HCT116 (cell line): Measurements from ENCODE around the gene LY6G6F. TPM values are rescaled to one million over a fixed set of nuclear protein-coding genes. Genes with fewer than 3 reads are reported as not detected.

Experiments
- ATAC-seq: fragments of 200-7000 bp; cut with Tn5 transposase; 2 replicates; pipeline ENCODE4 v1.9.1; 2020; ENCODE audit warnings: mild to moderate bottlenecking, moderate library complexity
- BruUV-seq: library from RNA; stranded (reverse); fragments of 400-500 nt; replicated peaks from 2 replicates; lab custom pipeline; 2021; lab: Mats Ljungman, UMichigan
- CTCF ChIA-PET: fragments of 300-600 bp; sonication (Branson Sonifier 250); formaldehyde crosslinking; loops from one replicate; lab custom pipeline; 2021; ENCODE audit warnings: antibody characterized with exemption; lab: Charles Lee
- POLR2A ChIA-PET: fragments of 300-600, 350-600 bp; sonication (Branson Sonifier 250); formaldehyde crosslinking; loops from one replicate; lab custom pipeline; 2021; ENCODE audit warnings: antibody characterized with exemption; lab: Charles Lee
- RAD21 ChIA-PET, 2 experiments: fragments of 300-600 bp; sonication (Branson Sonifier 250); formaldehyde crosslinking; loops; one replicate each; lab custom pipeline; 2023; ENCODE audit warnings: low total read pairs in 2 of 2; ENCODE audit not compliant: uncharacterized antibody in 2 of 2, unreplicated experiment in 2 of 2, low non-redundant PET in 1 of 2; lab: Charles Lee
- DNase-seq: peaks from one replicate; pipeline ENCODE4 v3.0.0-alpha.2; 2010; ENCODE audit warnings: low read depth, low spot score
- H2AFZ ChIP-seq: fragments of 200-600 bp; shearing (Covaris generic), sonication (generic); 2 replicates; pipeline ENCODE4 v1.6.1; 2017; ENCODE audit warnings: low read depth, mixed run types, mixed read lengths, antibody characterized with exemption, low read length; ENCODE audit not compliant: poor library complexity, severe bottlenecking
- H3K27ac ChIP-seq: 2 replicates; pipeline ENCODE4 v1.5.1; 2012; ENCODE audit warnings: low read depth, low read length
- H3K27me3 ChIP-seq: fragments of 200-600 bp; sonication (generic); 2 replicates; pipeline ENCODE4 v1.6.1; 2016; ENCODE audit warnings: mixed run types, low read length, mixed read lengths; ENCODE audit not compliant: insufficient read depth
- H3K36me3 ChIP-seq, 2 experiments: fragments of 200-500 bp in 1 of 2; fragments of 200-600 bp in 1 of 2; sonication (Bioruptor generic) in 1 of 2; sonication (generic) in 1 of 2; 2 replicates each; pipeline versions ENCODE4 v1.5.1 to v1.6.1; 2014 to 2016; ENCODE audit warnings: low read length in 2 of 2, inconsistent platforms in 1 of 2, mixed read lengths in 1 of 2, mixed run types in 1 of 2; ENCODE audit not compliant: insufficient read depth in 2 of 2, control insufficient read depth in 1 of 2
- H3K4me1 ChIP-seq, 2 experiments: fragments of 200-600 bp in 1 of 2; sonication (generic) in 1 of 2; 2 replicates each; pipeline versions ENCODE4 v1.5.1 to v1.6.1; 2012 to 2017; ENCODE audit warnings: low read length in 2 of 2, inconsistent platforms in 1 of 2, mild to moderate bottlenecking in 1 of 2, mixed read lengths in 1 of 2, mixed run types in 1 of 2, moderate library complexity in 1 of 2; ENCODE audit not compliant: insufficient read depth in 2 of 2, control insufficient read depth in 1 of 2
- H3K4me2 ChIP-seq: fragments of 200-600 bp; sonication (generic); 2 replicates; pipeline ENCODE4 v1.6.1; 2017; ENCODE audit warnings: mixed run types, low read length, mixed read lengths
- H3K4me3 ChIP-seq, 2 experiments: fragments of 200-600 bp in 1 of 2; sonication (generic) in 1 of 2; replicated peaks in 1 of 2; 2 replicates each; pipeline ENCODE4 v1.5.1; 2011 to 2016; ENCODE audit warnings: low read length in 2 of 2, control low read depth in 1 of 2, low read depth in 1 of 2, mild to moderate bottlenecking in 1 of 2, mixed read lengths in 1 of 2, mixed run types in 1 of 2
- H3K79me2 ChIP-seq: fragments of 200-600 bp; sonication (generic); 2 replicates; pipeline ENCODE4 v1.6.1; 2017; ENCODE audit warnings: mild to moderate bottlenecking, mixed run types, low read length, moderate library complexity, mixed read lengths; ENCODE audit not compliant: insufficient read depth
- H3K9ac ChIP-seq: fragments of 200-600 bp; sonication (generic); 2 replicates; pipeline ENCODE4 v1.6.1; 2016; ENCODE audit warnings: low read length, mixed read lengths
- H3K9me2 ChIP-seq: fragments of 200-600 bp; sonication (generic), shearing (Covaris generic); 2 replicates; pipeline ENCODE4 v1.6.1; 2017; ENCODE audit warnings: mixed run types, mild to moderate bottlenecking, moderate library complexity; ENCODE audit not compliant: insufficient read depth
- H3K9me3 ChIP-seq, 2 experiments: fragments of 200-500 bp in 1 of 2; fragments of 200-600 bp in 1 of 2; sonication (Bioruptor generic) in 1 of 2; sonication (generic) in 1 of 2; 2 replicates each; pipeline ENCODE4 v1.6.1; 2014 to 2017; ENCODE audit warnings: low read length in 2 of 2, mixed read lengths in 2 of 2, inconsistent platforms in 1 of 2, low read depth in 1 of 2, mild to moderate bottlenecking in 1 of 2, mixed run types in 1 of 2, moderate library complexity in 1 of 2; ENCODE audit not compliant: control insufficient read depth in 1 of 2, insufficient read depth in 1 of 2
- H4K20me1 ChIP-seq: fragments of 200-600 bp; sonication (generic), shearing (Covaris generic); 2 replicates; pipeline ENCODE4 v1.6.1; 2017; ENCODE audit warnings: mixed run types, mild to moderate bottlenecking, moderate library complexity; ENCODE audit not compliant: insufficient read depth
- CBX3 ChIP-seq: IDR thresholded peaks from 2 replicates; pipeline ENCODE4 v1.6.1; 2012; ENCODE audit warnings: low read depth
- ELF1 ChIP-seq: IDR thresholded peaks from 2 replicates; pipeline ENCODE4 v1.6.1; 2012; ENCODE audit warnings: low read depth, borderline replicate concordance
- EZH2 ChIP-seq: fragments of 200-600 bp; sonication (generic); IDR thresholded peaks from 2 replicates; pipeline ENCODE4 v1.6.1; 2017; ENCODE audit warnings: antibody characterized with exemption, mixed run types
- EZH2phosphoT487 ChIP-seq: fragments of 200-600 bp; IDR thresholded peaks from 2 replicates; pipeline ENCODE4 v1.6.1; 2018; ENCODE audit warnings: antibody characterized with exemption, borderline replicate concordance
- FOSL1 ChIP-seq: IDR thresholded peaks from 2 replicates; pipeline ENCODE4 v1.6.1; 2012; ENCODE audit warnings: low read depth
- POLR2A ChIP-seq: IDR thresholded peaks from 2 replicates; pipeline ENCODE4 v1.7.0; 2011; ENCODE audit warnings: borderline replicate concordance; ENCODE audit not compliant: insufficient read depth, insufficient read length; ENCODE audit errors: extremely low read depth
- POLR2AphosphoS5 ChIP-seq: IDR thresholded peaks from 2 replicates; pipeline ENCODE4 v1.6.1; 2011; ENCODE audit warnings: mild to moderate bottlenecking, low read depth, low read length, moderate library complexity
- RAD21 ChIP-seq: IDR thresholded peaks from 2 replicates; pipeline ENCODE4 v1.6.1; 2012; ENCODE audit warnings: low read depth, mild to moderate bottlenecking
- SIN3A ChIP-seq: IDR thresholded peaks from 2 replicates; pipeline ENCODE4 v1.6.1; 2012; ENCODE audit warnings: low read depth
- SP1 ChIP-seq: IDR thresholded peaks from 2 replicates; pipeline ENCODE4 v1.6.1; 2012; ENCODE audit warnings: low read depth
- SRF ChIP-seq: IDR thresholded peaks from 2 replicates; pipeline ENCODE4 v1.6.1; 2012; ENCODE audit warnings: low read depth
- TCF7L2 ChIP-seq: IDR thresholded peaks from 2 replicates; pipeline ENCODE4 v1.7.0; 2011; ENCODE audit warnings: borderline replicate concordance, inconsistent platforms; ENCODE audit not compliant: insufficient read depth, insufficient read length; ENCODE audit errors: extremely low read depth
- YY1 ChIP-seq: IDR thresholded peaks from 2 replicates; pipeline ENCODE4 v1.6.1; 2011; ENCODE audit warnings: low read length, low read depth, moderate library complexity, mild to moderate bottlenecking; ENCODE audit not compliant: insufficient replicate concordance; ENCODE audit errors: extremely low read depth
- ZFX ChIP-seq: fragments of 450-650 bp; IDR thresholded peaks from 2 replicates; pipeline ENCODE4 v1.6.1; 2017
- ZNF274 ChIP-seq: fragments of 200-500 bp; sonication (Bioruptor generic); IDR thresholded peaks from 2 replicates; pipeline ENCODE4 v1.6.1; 2014; ENCODE audit warnings: mild to moderate bottlenecking, low read depth, low read length, inconsistent platforms
- intact Hi-C: fragments of 100-400 bp; cut with micrococcal nuclease; formaldehyde crosslinking; loops from 2 replicates; pipeline ENCODE4 v1.10.0; 2022
- total RNA-seq: library from RNA; stranded (reverse); gene quantifications from one replicate; pipeline ENCODE4 v1.2.1, GENCODE V29; 2021; ENCODE audit not compliant: unreplicated experiment
- TF ChIP-seq, protein P1 (sequence below): IDR thresholded peaks from 2 replicates; pipeline ENCODE4 v1.6.1; 2012
- TF ChIP-seq, protein P2 (sequence below): IDR thresholded peaks from 2 replicates; pipeline ENCODE4 v1.6.1; 2012
- TF ChIP-seq, protein P3 (sequence below), 3 experiments: fragments of 200-600 bp in 1 of 3; sonication (generic) in 1 of 3; IDR thresholded peaks in 2 of 3; conservative IDR thresholded peaks in 1 of 3; 2 replicates each; pipeline ENCODE4 v1.5.1; 2012 to 2017; ENCODE audit warnings: low read depth in 2 of 3, low read length in 2 of 3, antibody characterized with exemption in 1 of 3, borderline replicate concordance in 1 of 3, control low read depth in 1 of 3, mild to moderate bottlenecking in 1 of 3, mixed read lengths in 1 of 3, mixed run types in 1 of 3, moderate library complexity in 1 of 3; ENCODE audit not compliant: insufficient read depth in 1 of 3
- TF ChIP-seq, protein P4 (sequence below): IDR thresholded peaks from 2 replicates; pipeline ENCODE4 v1.6.1; 2011; ENCODE audit warnings: mild to moderate bottlenecking, low read length, moderate library complexity; ENCODE audit not compliant: insufficient replicate concordance; ENCODE audit errors: extremely low read depth

The LY6G6F gene
- total RNA-seq, 1 experiment from 2014 or later: not detected

DNA sequence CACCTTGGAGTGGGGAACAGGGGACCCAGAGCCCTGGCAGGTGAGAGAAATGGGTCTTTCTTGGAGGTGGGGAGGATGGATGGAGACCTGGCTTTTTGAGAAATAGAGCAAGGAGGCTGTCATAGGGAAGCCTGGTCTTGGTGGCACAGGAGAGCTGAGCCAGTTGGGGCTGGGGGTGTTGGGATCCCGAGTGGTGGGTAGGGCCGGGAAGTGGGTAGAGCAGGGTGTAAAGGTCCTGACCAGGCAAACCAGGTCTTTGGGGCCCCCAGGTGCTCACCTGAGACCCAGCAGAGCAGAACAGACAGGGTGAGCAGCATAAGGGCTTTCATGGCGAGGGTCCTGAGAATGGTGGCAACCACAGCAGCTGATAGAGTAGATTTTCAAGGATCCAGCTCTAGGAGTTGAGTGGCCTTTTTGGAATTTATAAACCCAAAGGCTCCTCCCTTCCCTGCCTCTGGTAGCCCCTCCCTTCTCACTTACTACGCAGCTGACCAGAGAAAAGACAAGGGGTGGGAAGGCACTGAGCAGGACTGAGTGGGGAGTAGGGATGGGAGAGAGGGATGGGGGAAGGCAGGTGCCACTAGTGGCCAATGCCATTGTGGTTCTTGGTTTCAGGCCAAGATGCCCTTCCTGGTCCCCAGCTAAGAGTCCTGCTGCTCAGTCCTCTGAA, 14.8 kb downstream of the LY6G6F start, which contains the start of gene LY6G6C:
TSS of gene LY6G6C (minus strand) at position 396 of the 670 bp plus-strand sequence. CDS start at position 329, 67 bp downstream.
- no peak for DNase-seq
- Histone ChIP-seq H3K4me3 (no peak within 1 kb of the TSS), H2AFZ (no peak within 1 kb of the TSS), H3K9ac (no peak within 1 kb of the TSS), H4K20me1 (no peaks in the 10 kb centered on the region), H3K27ac (no peak within 1 kb of the TSS), H3K9me2 (no peaks in the 10 kb centered on the region), H3K9me3 (no peaks in the 10 kb centered on the region), H3K36me3 (0 out of 4 replicates have a peak, but pooled peaks cover 0 to 2% of the 10 kb centered on the region in 2 experiments), H3K4me2 (peak within 1 kb of the TSS; percentile 45; the same call in 1 of the 2 replicates), H3K27me3 (no peaks in the 10 kb centered on the region), H3K79me2 (no peaks in the 10 kb centered on the region), H3K4me1 (peaks cover 28 to 43% of the 10 kb centered on the region in 2 experiments)
- POLR2A ChIA-PET: interaction anchor here (1.4 kb wide), 1 partner anchor 11 kb away, joined by 3 read pairs; no protein-coding TSS in a partner anchor
- BruUV-seq: no TSS peak
- ATAC-seq: no peak
- CTCF ChIA-PET: no interaction called here
- RAD21 ChIA-PET: no interaction called here
- intact Hi-C loops: no loop called here
- TF ChIP-seq SIN3A (no peak), ZFX (no peak), ELF1 (no peak), FOSL1 (no peak), SP1 (no peak), RAD21 (no peak), CBX3 (no peak), SRF (no peak), ZNF274 (no peak), EZH2phosphoT487 (no peak), TCF7L2 (no peak), EZH2 (no peak), YY1 (no peak), POLR2A (no peak), POLR2AphosphoS5 (no peak)
- TF ChIP-seq, protein P1, sequence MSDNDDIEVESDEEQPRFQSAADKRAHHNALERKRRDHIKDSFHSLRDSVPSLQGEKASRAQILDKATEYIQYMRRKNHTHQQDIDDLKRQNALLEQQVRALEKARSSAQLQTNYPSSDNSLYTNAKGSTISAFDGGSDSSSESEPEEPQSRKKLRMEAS: no peak
- TF ChIP-seq, protein P2, sequence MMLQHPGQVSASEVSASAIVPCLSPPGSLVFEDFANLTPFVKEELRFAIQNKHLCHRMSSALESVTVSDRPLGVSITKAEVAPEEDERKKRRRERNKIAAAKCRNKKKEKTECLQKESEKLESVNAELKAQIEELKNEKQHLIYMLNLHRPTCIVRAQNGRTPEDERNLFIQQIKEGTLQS: no peak
- TF ChIP-seq, protein P3, sequence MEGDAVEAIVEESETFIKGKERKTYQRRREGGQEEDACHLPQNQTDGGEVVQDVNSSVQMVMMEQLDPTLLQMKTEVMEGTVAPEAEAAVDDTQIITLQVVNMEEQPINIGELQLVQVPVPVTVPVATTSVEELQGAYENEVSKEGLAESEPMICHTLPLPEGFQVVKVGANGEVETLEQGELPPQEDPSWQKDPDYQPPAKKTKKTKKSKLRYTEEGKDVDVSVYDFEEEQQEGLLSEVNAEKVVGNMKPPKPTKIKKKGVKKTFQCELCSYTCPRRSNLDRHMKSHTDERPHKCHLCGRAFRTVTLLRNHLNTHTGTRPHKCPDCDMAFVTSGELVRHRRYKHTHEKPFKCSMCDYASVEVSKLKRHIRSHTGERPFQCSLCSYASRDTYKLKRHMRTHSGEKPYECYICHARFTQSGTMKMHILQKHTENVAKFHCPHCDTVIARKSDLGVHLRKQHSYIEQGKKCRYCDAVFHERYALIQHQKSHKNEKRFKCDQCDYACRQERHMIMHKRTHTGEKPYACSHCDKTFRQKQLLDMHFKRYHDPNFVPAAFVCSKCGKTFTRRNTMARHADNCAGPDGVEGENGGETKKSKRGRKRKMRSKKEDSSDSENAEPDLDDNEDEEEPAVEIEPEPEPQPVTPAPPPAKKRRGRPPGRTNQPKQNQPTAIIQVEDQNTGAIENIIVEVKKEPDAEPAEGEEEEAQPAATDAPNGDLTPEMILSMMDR (IDR thresholded peaks at IDR 0.05 in 2 of 3, conservative IDR thresholded peaks at IDR 0.05 in 1 of 3; ENCODE audit: borderline replicate concordance in 1 of 3, insufficient read depth in 1 of 3, low read depth in 2 of 3, low read length in 2 of 3): no peak
- TF ChIP-seq, protein P4, sequence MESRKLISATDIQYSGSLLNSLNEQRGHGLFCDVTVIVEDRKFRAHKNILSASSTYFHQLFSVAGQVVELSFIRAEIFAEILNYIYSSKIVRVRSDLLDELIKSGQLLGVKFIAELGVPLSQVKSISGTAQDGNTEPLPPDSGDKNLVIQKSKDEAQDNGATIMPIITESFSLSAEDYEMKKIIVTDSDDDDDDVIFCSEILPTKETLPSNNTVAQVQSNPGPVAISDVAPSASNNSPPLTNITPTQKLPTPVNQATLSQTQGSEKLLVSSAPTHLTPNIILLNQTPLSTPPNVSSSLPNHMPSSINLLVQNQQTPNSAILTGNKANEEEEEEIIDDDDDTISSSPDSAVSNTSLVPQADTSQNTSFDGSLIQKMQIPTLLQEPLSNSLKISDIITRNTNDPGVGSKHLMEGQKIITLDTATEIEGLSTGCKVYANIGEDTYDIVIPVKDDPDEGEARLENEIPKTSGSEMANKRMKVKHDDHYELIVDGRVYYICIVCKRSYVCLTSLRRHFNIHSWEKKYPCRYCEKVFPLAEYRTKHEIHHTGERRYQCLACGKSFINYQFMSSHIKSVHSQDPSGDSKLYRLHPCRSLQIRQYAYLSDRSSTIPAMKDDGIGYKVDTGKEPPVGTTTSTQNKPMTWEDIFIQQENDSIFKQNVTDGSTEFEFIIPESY: no peak
